H9 (cell line): ENCODE data around the gene IZUMO1. TPM values are rescaled to one million over a fixed set of nuclear protein-coding genes. Genes with fewer than 3 reads are reported as not detected.

Source experiments
- DNase-seq: peaks from one replicate; pipeline ENCODE4 v3.0.0-alpha.2; 2017
- H2AFZ ChIP-seq: one replicate; pipeline ENCODE4 v1.6.1; 2013; ENCODE audit warnings: mild to moderate bottlenecking, low read length, control low read depth, moderate library complexity
- H2AK5ac ChIP-seq: 2 replicates; pipeline ENCODE4 v1.6.1; 2013; ENCODE audit warnings: low read length, control low read depth, mixed read lengths; ENCODE audit not compliant: insufficient read length
- H2BK120ac ChIP-seq: one replicate; pipeline ENCODE4 v1.6.1; 2013; ENCODE audit warnings: low read depth, mild to moderate bottlenecking, low read length, control low read depth, inconsistent platforms; ENCODE audit not compliant: poor library complexity, severe bottlenecking
- H2BK12ac ChIP-seq: 2 replicates; pipeline ENCODE4 v1.6.1; 2013; ENCODE audit warnings: low read length, control low read depth, mixed read lengths, low read depth; ENCODE audit not compliant: insufficient read length
- H2BK15ac ChIP-seq: 2 replicates; pipeline ENCODE4 v1.6.1; 2013; ENCODE audit warnings: low read depth, low read length, control low read depth
- H2BK20ac ChIP-seq: one replicate; pipeline ENCODE4 v1.6.1; 2013; ENCODE audit warnings: low read depth, mild to moderate bottlenecking, low read length, control low read depth, inconsistent platforms; ENCODE audit not compliant: poor library complexity, severe bottlenecking
- H2BK5ac ChIP-seq: 2 replicates; pipeline ENCODE4 v1.6.1; 2013; ENCODE audit warnings: low read length, control low read depth, mixed read lengths; ENCODE audit not compliant: insufficient read length
- H3K14ac ChIP-seq: 2 replicates; pipeline ENCODE4 v1.6.1; 2013; ENCODE audit warnings: low read length, control low read depth; ENCODE audit not compliant: insufficient read depth
- H3K18ac ChIP-seq: 2 replicates; pipeline ENCODE4 v1.6.1; 2013; ENCODE audit warnings: low read depth, mild to moderate bottlenecking, mixed read lengths, low read length, control low read depth; ENCODE audit not compliant: insufficient read length
- H3K23ac ChIP-seq: 2 replicates; pipeline ENCODE4 v1.6.1; 2013; ENCODE audit warnings: low read length, control low read depth, mixed read lengths, low read depth; ENCODE audit not compliant: insufficient read length
- H3K23me2 ChIP-seq: 2 replicates; pipeline ENCODE4 v1.6.1; 2013; ENCODE audit warnings: low read depth, mild to moderate bottlenecking, mixed read lengths, low read length, control low read depth; ENCODE audit not compliant: insufficient read length, poor library complexity, severe bottlenecking
- H3K27ac ChIP-seq: 2 replicates; pipeline ENCODE4 v1.5.1; 2013; ENCODE audit warnings: low read length, control low read depth, mixed read lengths, low read depth; ENCODE audit not compliant: insufficient read length
- H3K27me3 ChIP-seq: 2 replicates; pipeline ENCODE4 v1.6.1; 2013; ENCODE audit warnings: low read length, control low read depth, inconsistent platforms; ENCODE audit not compliant: insufficient read depth
- H3K4ac ChIP-seq: 2 replicates; pipeline ENCODE4 v1.6.1; 2013; ENCODE audit warnings: low read depth, mild to moderate bottlenecking, control low read depth, inconsistent platforms, low read length, moderate library complexity
- H3K4me1 ChIP-seq: 2 replicates; pipeline ENCODE4 v1.6.1; 2013; ENCODE audit warnings: low read length, control low read depth, inconsistent platforms; ENCODE audit not compliant: insufficient read depth
- H3K4me2 ChIP-seq: 2 replicates; pipeline ENCODE4 v1.6.1; 2013; ENCODE audit warnings: low read length, control low read depth, mixed read lengths; ENCODE audit not compliant: insufficient read length, insufficient read depth
- H3K56ac ChIP-seq: 2 replicates; pipeline ENCODE4 v1.6.1; 2013; ENCODE audit warnings: low read depth, mild to moderate bottlenecking, mixed read lengths, low read length, control low read depth; ENCODE audit not compliant: insufficient read length
- H3K79me1 ChIP-seq: 2 replicates; pipeline ENCODE4 v1.6.1; 2013; ENCODE audit warnings: low read depth, mild to moderate bottlenecking, moderate library complexity, low read length, control low read depth, inconsistent platforms; ENCODE audit not compliant: insufficient read depth, poor library complexity, severe bottlenecking
- H3K79me2 ChIP-seq: 2 replicates; pipeline ENCODE4 v1.6.1; 2013; ENCODE audit warnings: low read length, control low read depth, inconsistent platforms; ENCODE audit not compliant: insufficient read depth
- H3K9ac ChIP-seq: 2 replicates; pipeline ENCODE4 v1.6.1; 2013; ENCODE audit warnings: low read length, control low read depth, mixed read lengths; ENCODE audit not compliant: insufficient read length; ENCODE audit errors: extremely low read depth
- H3K9me3 ChIP-seq: one replicate; pipeline ENCODE4 v1.6.1; 2013; ENCODE audit warnings: low read depth, low read length, inconsistent platforms; ENCODE audit not compliant: control insufficient read depth
- H3T11ph ChIP-seq: one replicate; pipeline ENCODE4 v1.6.1; 2013; ENCODE audit warnings: mild to moderate bottlenecking, low read length, control low read depth, inconsistent platforms
- H4K20me1 ChIP-seq: one replicate; pipeline ENCODE4 v1.6.1; 2013; ENCODE audit not compliant: control insufficient read depth, insufficient read length, insufficient read depth
- H4K5ac ChIP-seq: 2 replicates; pipeline ENCODE4 v1.6.1; 2013; ENCODE audit warnings: low read depth, mild to moderate bottlenecking, mixed read lengths, low read length, control low read depth; ENCODE audit not compliant: insufficient read length
- H4K8ac ChIP-seq: replicated peaks from 2 replicates; pipeline ENCODE4 v1.6.1; 2013; ENCODE audit warnings: low read length, control low read depth, mixed read lengths, low read depth; ENCODE audit not compliant: insufficient read length
- H4K91ac ChIP-seq: 2 replicates; pipeline ENCODE4 v1.6.1; 2013; ENCODE audit warnings: low read depth, mild to moderate bottlenecking, moderate library complexity, mixed read lengths, low read length, control low read depth; ENCODE audit not compliant: insufficient read length
- H3K27ac Mint-ChIP-seq, 3 experiments: 2 replicates in 2 of 3; 3 replicates in 1 of 3; pipeline ENCODE4 v1.8.0; 2020 to 2021; ENCODE audit warnings: mixed read lengths in 3 of 3, mild to moderate bottlenecking in 1 of 3, moderate library complexity in 1 of 3
- H3K27me3 Mint-ChIP-seq: 2 replicates; pipeline ENCODE4 v1.8.0; 2021; ENCODE audit warnings: low read depth, mild to moderate bottlenecking, moderate library complexity, mixed read lengths
- H3K36me3 Mint-ChIP-seq, 3 experiments: 2 replicates in 2 of 3; 3 replicates in 1 of 3; pipeline ENCODE4 v1.8.0; 2020 to 2021; ENCODE audit warnings: low read depth in 3 of 3, mixed read lengths in 3 of 3; ENCODE audit not compliant: insufficient read depth in 1 of 3
- H3K4me1 Mint-ChIP-seq, 2 experiments: 2 replicates each; pipeline ENCODE4 v1.8.0; 2020; ENCODE audit warnings: mixed read lengths in 2 of 2
- H3K4me3 Mint-ChIP-seq, 2 experiments: 2 replicates in 1 of 2; 3 replicates in 1 of 2; pipeline ENCODE4 v1.8.0; 2020 to 2021; ENCODE audit warnings: mild to moderate bottlenecking in 2 of 2, mixed read lengths in 2 of 2, moderate library complexity in 1 of 2
- H3K9me3 Mint-ChIP-seq, 2 experiments: 2 replicates in 1 of 2; 3 replicates in 1 of 2; pipeline ENCODE4 v1.8.0; 2020; ENCODE audit warnings: mild to moderate bottlenecking in 2 of 2, mixed read lengths in 2 of 2, moderate library complexity in 1 of 2
- WGBS: extraction: QIAGEN DNeasy Blood & Tissue Kit; methylation state at CpG from one replicate; pipeline ENCODE4 v1.1.7; 2013; ENCODE audit warnings: missing lambda C conversion rate, low lambda C conversion rate, mixed read lengths; ENCODE audit not compliant: insufficient read length; ENCODE audit errors: extremely low coverage; 5-methylcytosine and 5-hydroxymethylcytosine counted together
- total RNA-seq: library from RNA; stranded (reverse); gene quantifications from 2 replicates; pipeline ENCODE4 v1.2.1, GENCODE V29; 2021
- TF ChIP-seq, protein P1 (sequence below): fragments of 200-600 bp; sonication (generic); conservative IDR thresholded peaks from 3 replicates; pipeline ENCODE4 v1.8.0; 2021; ENCODE audit warnings: antibody characterized with exemption, mild to moderate bottlenecking

IZUMO1 gene
- total RNA-seq, 1 experiment from 2014 or later = 3.7 TPM

DNA sequence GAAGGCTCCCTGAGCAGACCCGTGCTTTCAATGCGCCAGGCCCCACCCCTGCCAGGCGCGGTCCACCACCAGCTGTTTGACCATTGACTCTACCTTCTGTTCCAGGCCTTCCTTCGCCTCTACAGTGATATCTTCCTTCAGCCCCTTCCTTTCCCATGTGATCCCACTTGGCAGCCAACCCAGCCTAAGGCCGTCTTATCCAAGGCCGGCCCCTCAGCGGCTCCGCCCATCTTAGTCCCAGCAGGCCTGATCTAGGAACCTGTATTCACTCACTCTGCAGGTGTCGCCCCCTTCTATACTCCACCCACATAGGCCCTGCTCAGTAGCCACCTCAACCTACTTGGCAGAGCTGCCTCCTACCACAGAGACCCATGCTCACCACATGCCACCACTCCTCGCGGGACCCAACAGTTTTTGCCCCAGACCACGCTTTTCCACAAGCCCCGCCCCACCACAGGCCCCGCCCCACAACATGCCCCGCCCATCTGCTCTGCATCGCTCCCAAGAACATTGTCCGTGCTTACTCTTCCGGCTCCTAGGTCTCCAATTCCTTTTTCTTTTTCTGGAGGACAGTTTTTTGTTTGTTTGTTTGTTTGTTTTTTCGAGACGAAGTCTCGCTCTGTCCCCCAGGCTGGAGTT, 9.2 kb downstream of the IZUMO1 start:
- peak; percentile 95 for DNase-seq
- Histone ChIP-seq H4K20me1 (no peaks in the 10 kb centered on the region), H3K4me1 (no peaks in the 10 kb centered on the region; the same call in 1 of the 2 replicates), H2BK15ac (no peak overlapping the region), H3K23me2 (peaks cover 9% of the 10 kb centered on the region), H2AFZ (no peak overlapping the region), H3K27ac (no peak overlapping the region), H2BK20ac (no peak overlapping the region), H3K4ac (no peak overlapping the region), H3K14ac (no peak overlapping the region), H4K8ac (no peak overlapping the region), H3K23ac (no peak overlapping the region), H3K18ac (no peak overlapping the region), H4K91ac (no peak overlapping the region), H3T11ph (no peak overlapping the region), H3K56ac (no peak overlapping the region), H2BK12ac (no peak overlapping the region), H3K27me3 (no peaks in the 10 kb centered on the region; the same call in 1 of the 2 replicates), H2BK120ac (no peak overlapping the region), H3K9ac (no peak overlapping the region), H2BK5ac (no peak overlapping the region), H2AK5ac (no peak overlapping the region), H3K79me2 (no peaks in the 10 kb centered on the region), H3K9me3 (no peaks in the 10 kb centered on the region), H3K4me2 (peak overlapping the region; percentile 3), H4K5ac (no peak overlapping the region), H3K79me1 (no peaks in the 10 kb centered on the region)
- Mint-ChIP-seq H3K4me3 (peak overlapping the region in 1 of 2 experiments; percentile 80), H3K27me3 (peaks cover 20% of the 10 kb centered on the region), H3K27ac (peak overlapping the region; percentile 70 to 96 (median 90); a peak in 5 of 7 replicates), H3K4me1 (peaks cover 23 to 51% of the 10 kb centered on the region in 2 experiments), H3K9me3 (no peaks in the 10 kb centered on the region), H3K36me3 (peaks cover 2 to 4% (median 3%) of the 10 kb centered on the region in 3 experiments; a peak in 3 of 7 replicates)
- WGBS = no CpG with 5 or more reads among the region's 22 CpGs
- TF ChIP-seq, protein P1, sequence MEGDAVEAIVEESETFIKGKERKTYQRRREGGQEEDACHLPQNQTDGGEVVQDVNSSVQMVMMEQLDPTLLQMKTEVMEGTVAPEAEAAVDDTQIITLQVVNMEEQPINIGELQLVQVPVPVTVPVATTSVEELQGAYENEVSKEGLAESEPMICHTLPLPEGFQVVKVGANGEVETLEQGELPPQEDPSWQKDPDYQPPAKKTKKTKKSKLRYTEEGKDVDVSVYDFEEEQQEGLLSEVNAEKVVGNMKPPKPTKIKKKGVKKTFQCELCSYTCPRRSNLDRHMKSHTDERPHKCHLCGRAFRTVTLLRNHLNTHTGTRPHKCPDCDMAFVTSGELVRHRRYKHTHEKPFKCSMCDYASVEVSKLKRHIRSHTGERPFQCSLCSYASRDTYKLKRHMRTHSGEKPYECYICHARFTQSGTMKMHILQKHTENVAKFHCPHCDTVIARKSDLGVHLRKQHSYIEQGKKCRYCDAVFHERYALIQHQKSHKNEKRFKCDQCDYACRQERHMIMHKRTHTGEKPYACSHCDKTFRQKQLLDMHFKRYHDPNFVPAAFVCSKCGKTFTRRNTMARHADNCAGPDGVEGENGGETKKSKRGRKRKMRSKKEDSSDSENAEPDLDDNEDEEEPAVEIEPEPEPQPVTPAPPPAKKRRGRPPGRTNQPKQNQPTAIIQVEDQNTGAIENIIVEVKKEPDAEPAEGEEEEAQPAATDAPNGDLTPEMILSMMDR = no peak
